ENCODE results near the gene ZHX3. TPM values are rescaled to one million over a fixed set of nuclear protein-coding genes. Genes with fewer than 3 reads are reported as not detected.

ZHX3 gene
- total RNA-seq, 1 experiment from 2014 or later: 24.6 TPM

DNA sequence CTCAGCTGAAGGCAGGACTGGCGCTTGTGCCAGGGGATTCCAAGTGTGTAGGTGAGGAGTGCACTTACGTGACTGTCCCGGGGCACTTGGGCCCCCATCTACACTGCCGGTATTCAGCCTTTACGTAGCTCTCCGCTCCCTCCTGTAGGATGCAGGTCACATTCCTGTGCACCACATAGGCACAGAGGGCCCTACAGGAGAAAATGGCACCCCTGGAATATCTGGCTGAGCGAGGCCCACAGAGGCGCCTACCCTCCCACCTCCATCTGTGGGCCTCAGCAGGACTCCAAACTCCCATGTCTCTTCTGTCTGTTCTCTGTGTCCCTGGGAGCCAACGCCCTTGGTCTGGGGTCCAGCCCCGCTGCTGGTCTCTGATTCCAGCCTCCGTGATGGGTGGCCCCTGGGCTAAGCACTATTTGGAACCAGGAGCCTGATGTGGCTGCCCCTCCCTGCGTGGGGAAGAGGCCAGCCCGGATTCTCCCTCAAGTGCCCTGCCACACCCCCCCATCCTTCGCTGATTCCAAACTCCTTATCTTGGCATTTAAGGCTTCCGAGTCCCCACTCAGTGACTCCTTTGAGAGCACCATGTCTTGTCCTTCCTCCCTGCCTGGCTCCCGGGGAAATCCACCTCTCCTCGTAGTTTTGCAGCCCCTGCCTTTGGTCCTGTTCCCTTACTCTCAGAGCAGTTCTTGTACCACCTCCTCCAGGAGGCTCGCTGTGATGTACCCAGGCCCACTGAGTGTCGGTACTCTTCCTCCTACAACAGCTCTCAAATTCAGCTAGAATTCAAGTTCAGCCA, 47.6 kb upstream of the ZHX3 start:
- no peaks in the 10 kb centered on the region for H3K9me3 ChIP-seq
- peaks cover 8% of the 10 kb centered on the region for H3K27me3 ChIP-seq (replicated peaks; ENCODE audit: control insufficient read depth, insufficient read depth, low read length)
- H3K27ac Mint-ChIP-seq (ENCODE audit: unreplicated experiment): no peak overlapping the region
- H3K4me3 Mint-ChIP-seq (ENCODE audit: unreplicated experiment): peak overlapping the region; percentile 0
- no peaks in the 10 kb centered on the region for H3K36me3 Mint-ChIP-seq (ENCODE audit: insufficient read depth, unreplicated experiment)
- no TSS peak for BruUV-seq (replicated peaks)
- H3K27me3 Mint-ChIP-seq (ENCODE audit: insufficient read depth, unreplicated experiment): peaks cover 28% of the 10 kb centered on the region
- DNase-seq: no peak
- no peaks in the 10 kb centered on the region for H3K36me3 ChIP-seq (ENCODE audit: control insufficient read depth, insufficient read depth, low read length)
- H3K4me1 Mint-ChIP-seq (ENCODE audit: low read depth, unreplicated experiment): peaks cover 11% of the 10 kb centered on the region
- 0 out of 2 replicates have a peak, but pooled peaks cover 6% of the 10 kb centered on the region for H3K4me1 ChIP-seq
- H3K9me3 Mint-ChIP-seq (ENCODE audit: unreplicated experiment): no peaks in the 10 kb centered on the region
- intact Hi-C loops (cut with micrococcal nuclease; ENCODE audit: unreplicated experiment): no loop called here
- no peak overlapping the region for H3K4me3 ChIP-seq (ENCODE audit: low read depth, low read length)
- ChIA-PET CTCF (interaction anchor here (0.6 to 1.1 kb wide), 2 partner anchors 22 to 25 kb away, joined by 3 to 4 read pairs; no protein-coding TSS in a partner anchor), POLR2A (no interaction called here)
- TF ChIP-seq, protein P1, sequence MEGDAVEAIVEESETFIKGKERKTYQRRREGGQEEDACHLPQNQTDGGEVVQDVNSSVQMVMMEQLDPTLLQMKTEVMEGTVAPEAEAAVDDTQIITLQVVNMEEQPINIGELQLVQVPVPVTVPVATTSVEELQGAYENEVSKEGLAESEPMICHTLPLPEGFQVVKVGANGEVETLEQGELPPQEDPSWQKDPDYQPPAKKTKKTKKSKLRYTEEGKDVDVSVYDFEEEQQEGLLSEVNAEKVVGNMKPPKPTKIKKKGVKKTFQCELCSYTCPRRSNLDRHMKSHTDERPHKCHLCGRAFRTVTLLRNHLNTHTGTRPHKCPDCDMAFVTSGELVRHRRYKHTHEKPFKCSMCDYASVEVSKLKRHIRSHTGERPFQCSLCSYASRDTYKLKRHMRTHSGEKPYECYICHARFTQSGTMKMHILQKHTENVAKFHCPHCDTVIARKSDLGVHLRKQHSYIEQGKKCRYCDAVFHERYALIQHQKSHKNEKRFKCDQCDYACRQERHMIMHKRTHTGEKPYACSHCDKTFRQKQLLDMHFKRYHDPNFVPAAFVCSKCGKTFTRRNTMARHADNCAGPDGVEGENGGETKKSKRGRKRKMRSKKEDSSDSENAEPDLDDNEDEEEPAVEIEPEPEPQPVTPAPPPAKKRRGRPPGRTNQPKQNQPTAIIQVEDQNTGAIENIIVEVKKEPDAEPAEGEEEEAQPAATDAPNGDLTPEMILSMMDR (IDR thresholded peaks at IDR 0.05; ENCODE audit: insufficient read depth in 1 of 2, low read depth in 1 of 2, low read length in 1 of 2, severe bottlenecking in 1 of 2, unreplicated experiment in 1 of 2): no peak

DNA sequence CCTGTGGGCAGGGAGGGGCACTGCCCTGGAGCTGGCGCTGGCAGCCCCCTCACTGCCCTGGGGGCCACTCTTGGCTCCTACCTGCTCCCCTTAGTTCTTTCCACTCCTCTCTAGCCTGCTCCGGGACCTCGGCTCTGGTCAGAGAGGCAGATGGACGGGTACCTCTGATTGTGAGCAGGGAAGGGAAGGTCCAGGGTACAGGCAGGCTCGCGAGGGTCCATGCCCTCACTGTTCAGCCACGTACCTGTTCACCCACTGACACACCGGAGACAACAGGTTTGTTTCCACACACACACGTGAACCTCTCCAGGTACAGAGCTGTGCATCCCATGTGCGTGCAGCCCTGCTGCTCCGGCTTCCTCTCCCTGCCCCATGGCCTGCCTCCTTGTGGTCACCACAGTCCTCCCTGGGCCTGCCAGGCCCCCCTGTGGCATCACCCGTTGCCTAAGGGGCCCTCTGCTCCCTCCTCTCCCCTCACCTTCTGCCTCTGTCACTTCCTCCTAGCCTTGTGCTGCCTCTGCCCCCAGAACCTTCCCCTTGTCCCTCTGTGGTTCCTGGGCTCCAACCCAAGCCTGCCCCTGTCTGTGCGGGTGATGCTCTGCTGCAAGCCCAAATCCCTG, 46.8 kb upstream of the ZHX3 start:
- H3K4me1 ChIP-seq: 0 out of 2 replicates have a peak, but pooled peaks cover 6% of the 10 kb centered on the region
- peaks cover 8% of the 10 kb centered on the region for H3K27me3 ChIP-seq (replicated peaks; ENCODE audit: control insufficient read depth, insufficient read depth, low read length)
- ChIA-PET POLR2A (no interaction called here), CTCF (interaction anchor here (0.6 kb wide), 2 partner anchors 12 to 24 kb away, joined by 3 to 4 read pairs; no protein-coding TSS in a partner anchor)
- TF ChIP-seq, protein P1 (IDR thresholded peaks at IDR 0.05; ENCODE audit: insufficient read depth in 1 of 2, low read depth in 1 of 2, low read length in 1 of 2, severe bottlenecking in 1 of 2, unreplicated experiment in 1 of 2): peak in 1 of 2 experiments; percentile 39
- Mint-ChIP-seq H3K27ac (ENCODE audit: unreplicated experiment) (no peak overlapping the region), H3K9me3 (ENCODE audit: unreplicated experiment) (no peaks in the 10 kb centered on the region), H3K27me3 (ENCODE audit: insufficient read depth, unreplicated experiment) (peaks cover 25% of the 10 kb centered on the region), H3K4me1 (ENCODE audit: low read depth, unreplicated experiment) (peaks cover 11% of the 10 kb centered on the region), H3K36me3 (ENCODE audit: insufficient read depth, unreplicated experiment) (no peaks in the 10 kb centered on the region), H3K4me3 (ENCODE audit: unreplicated experiment) (no peak overlapping the region)
- intact Hi-C loops (cut with micrococcal nuclease; ENCODE audit: unreplicated experiment): no loop called here
- no peaks in the 10 kb centered on the region for H3K36me3 ChIP-seq (ENCODE audit: control insufficient read depth, insufficient read depth, low read length)
- peak in 1 of 2 experiments; percentile 53 for DNase-seq
- no TSS peak for BruUV-seq (replicated peaks)
- H3K4me3 ChIP-seq (ENCODE audit: low read depth, low read length): no peak overlapping the region
- no peaks in the 10 kb centered on the region for H3K9me3 ChIP-seq

DNA sequence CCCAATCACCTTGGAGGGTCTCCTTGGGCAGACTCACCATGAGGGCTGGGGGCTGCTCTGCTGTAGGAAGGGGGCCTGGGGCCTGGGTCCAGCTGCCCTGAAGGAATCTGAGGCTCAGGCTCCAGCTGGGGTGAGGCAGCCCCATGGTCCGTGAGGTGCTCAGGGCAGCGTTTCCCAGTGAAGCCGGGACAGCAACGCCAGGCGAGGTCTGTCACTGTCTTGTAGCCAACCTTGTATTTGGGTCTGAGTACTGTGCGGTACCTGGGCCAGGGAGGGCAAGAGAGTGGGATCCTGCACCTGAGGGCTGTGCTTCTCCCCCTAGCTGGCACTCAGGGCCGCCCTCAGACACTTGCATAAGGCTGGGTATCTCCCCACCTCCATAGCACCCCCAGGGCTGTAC, 46.1 kb upstream of the ZHX3 start:
- Mint-ChIP-seq H3K9me3 (ENCODE audit: unreplicated experiment) (no peaks in the 10 kb centered on the region), H3K4me1 (ENCODE audit: low read depth, unreplicated experiment) (peaks cover 11% of the 10 kb centered on the region), H3K36me3 (ENCODE audit: insufficient read depth, unreplicated experiment) (no peaks in the 10 kb centered on the region), H3K27ac (ENCODE audit: unreplicated experiment) (no peak overlapping the region), H3K4me3 (ENCODE audit: unreplicated experiment) (no peak overlapping the region), H3K27me3 (ENCODE audit: insufficient read depth, unreplicated experiment) (peaks cover 21% of the 10 kb centered on the region)
- ChIA-PET POLR2A (interaction anchor here (0.6 kb wide), 1 partner anchor 16 kb away, joined by 3 read pairs; no protein-coding TSS in a partner anchor), CTCF (interaction anchor here (0.6 kb wide), 1 partner anchor 12 kb away, joined by 3 read pairs; no protein-coding TSS in a partner anchor)
- Histone ChIP-seq H3K4me1 (0 out of 2 replicates have a peak, but pooled peaks cover 6% of the 10 kb centered on the region), H3K4me3 (ENCODE audit: low read depth, low read length) (no peak overlapping the region), H3K36me3 (ENCODE audit: control insufficient read depth, insufficient read depth, low read length) (peaks cover under 1% of the 10 kb centered on the region; the same call in 1 of the 2 replicates), H3K9me3 (no peaks in the 10 kb centered on the region), H3K27me3 (replicated peaks; ENCODE audit: control insufficient read depth, insufficient read depth, low read length) (peaks cover 8% of the 10 kb centered on the region)
- BruUV-seq (replicated peaks): no TSS peak
- intact Hi-C loops (cut with micrococcal nuclease; ENCODE audit: unreplicated experiment): no loop called here
- TF ChIP-seq, protein P1 (IDR thresholded peaks at IDR 0.05; ENCODE audit: insufficient read depth in 1 of 2, low read depth in 1 of 2, low read length in 1 of 2, severe bottlenecking in 1 of 2, unreplicated experiment in 1 of 2): no peak
- DNase-seq: no peak
